ENCODE results near the gene SESN2. TPM values are rescaled to one million over a fixed set of nuclear protein-coding genes. Genes with fewer than 3 reads are reported as not detected.

SESN2 gene
- total and polyA plus RNA-seq, 12 donors: 2.9 to 19.1 (median 10.0) TPM

DNA sequence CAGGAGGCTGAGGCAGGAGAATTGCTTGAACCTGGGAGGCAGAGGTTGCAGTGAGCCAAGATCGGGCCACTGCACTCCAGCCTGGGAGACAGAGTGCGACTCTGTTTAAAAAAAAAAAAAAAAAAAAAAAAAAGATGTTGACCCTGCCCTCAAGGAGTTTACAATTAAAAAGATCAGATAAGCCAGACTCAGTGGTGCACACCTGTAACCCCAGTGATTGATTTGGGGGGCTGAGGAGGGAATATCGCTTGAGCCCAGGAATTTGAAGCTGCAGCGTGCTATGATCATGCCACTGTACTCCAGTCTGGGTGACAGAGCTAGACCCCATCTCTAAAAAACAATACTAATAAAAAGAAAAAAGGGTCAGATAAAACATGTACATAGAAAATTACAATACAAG, 1.6 kb upstream of the SESN2 start:
- no peak for DNase-seq
- 92 to 95% (median 94%) methylated on average over 4 of the region's 4 CpGs for WGBS, 4 donors
- no peaks in the 10 kb centered on the region for H3K27me3 ChIP-seq
- peaks cover 14 to 22% of the 10 kb centered on the region in 2 donors for H3K4me1 ChIP-seq (replicated peaks in 1 of 2)
- no peak overlapping the region for H3K4me3 ChIP-seq
- no peak overlapping the region for H3K27ac ChIP-seq
- H3K36me3 ChIP-seq (replicated peaks in 1 of 2): no peaks in the 10 kb centered on the region
- intact Hi-C loops (cut with DNase I): no loop called here
- TF ChIP-seq POLR2A (IDR thresholded peaks at IDR 0.05): no peak
- TF ChIP-seq, protein P1, sequence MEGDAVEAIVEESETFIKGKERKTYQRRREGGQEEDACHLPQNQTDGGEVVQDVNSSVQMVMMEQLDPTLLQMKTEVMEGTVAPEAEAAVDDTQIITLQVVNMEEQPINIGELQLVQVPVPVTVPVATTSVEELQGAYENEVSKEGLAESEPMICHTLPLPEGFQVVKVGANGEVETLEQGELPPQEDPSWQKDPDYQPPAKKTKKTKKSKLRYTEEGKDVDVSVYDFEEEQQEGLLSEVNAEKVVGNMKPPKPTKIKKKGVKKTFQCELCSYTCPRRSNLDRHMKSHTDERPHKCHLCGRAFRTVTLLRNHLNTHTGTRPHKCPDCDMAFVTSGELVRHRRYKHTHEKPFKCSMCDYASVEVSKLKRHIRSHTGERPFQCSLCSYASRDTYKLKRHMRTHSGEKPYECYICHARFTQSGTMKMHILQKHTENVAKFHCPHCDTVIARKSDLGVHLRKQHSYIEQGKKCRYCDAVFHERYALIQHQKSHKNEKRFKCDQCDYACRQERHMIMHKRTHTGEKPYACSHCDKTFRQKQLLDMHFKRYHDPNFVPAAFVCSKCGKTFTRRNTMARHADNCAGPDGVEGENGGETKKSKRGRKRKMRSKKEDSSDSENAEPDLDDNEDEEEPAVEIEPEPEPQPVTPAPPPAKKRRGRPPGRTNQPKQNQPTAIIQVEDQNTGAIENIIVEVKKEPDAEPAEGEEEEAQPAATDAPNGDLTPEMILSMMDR (IDR thresholded peaks at IDR 0.05): no peak
- H3K9me3 ChIP-seq (replicated peaks in 1 of 3): no peaks in the 10 kb centered on the region

GRCh38 chr1:28258628-28259251, 578 bp upstream of the SESN2 start:
- Histone ChIP-seq H3K27me3 (no peaks in the 10 kb centered on the region), H3K4me1 (replicated peaks in 1 of 2) (peaks cover 14 to 22% of the 10 kb centered on the region in 2 donors), H3K27ac (peak overlapping the region in 4 of 5 donors; percentile 9 to 86 (median 66)), H3K4me3 (peak overlapping the region in 1 of 4 donors; percentile 73), H3K36me3 (replicated peaks in 1 of 2) (no peaks in the 10 kb centered on the region), H3K9me3 (replicated peaks in 1 of 3) (no peaks in the 10 kb centered on the region)
- WGBS, 4 donors: 10 to 20% (median 16%) methylated on average over 9 to 12 of the region's 12 CpGs
- DNase-seq: no peak
- intact Hi-C loops (cut with DNase I): no loop called here
- TF ChIP-seq, protein P1 (IDR thresholded peaks at IDR 0.05): no peak
- no peak for TF ChIP-seq POLR2A (IDR thresholded peaks at IDR 0.05)

DNA sequence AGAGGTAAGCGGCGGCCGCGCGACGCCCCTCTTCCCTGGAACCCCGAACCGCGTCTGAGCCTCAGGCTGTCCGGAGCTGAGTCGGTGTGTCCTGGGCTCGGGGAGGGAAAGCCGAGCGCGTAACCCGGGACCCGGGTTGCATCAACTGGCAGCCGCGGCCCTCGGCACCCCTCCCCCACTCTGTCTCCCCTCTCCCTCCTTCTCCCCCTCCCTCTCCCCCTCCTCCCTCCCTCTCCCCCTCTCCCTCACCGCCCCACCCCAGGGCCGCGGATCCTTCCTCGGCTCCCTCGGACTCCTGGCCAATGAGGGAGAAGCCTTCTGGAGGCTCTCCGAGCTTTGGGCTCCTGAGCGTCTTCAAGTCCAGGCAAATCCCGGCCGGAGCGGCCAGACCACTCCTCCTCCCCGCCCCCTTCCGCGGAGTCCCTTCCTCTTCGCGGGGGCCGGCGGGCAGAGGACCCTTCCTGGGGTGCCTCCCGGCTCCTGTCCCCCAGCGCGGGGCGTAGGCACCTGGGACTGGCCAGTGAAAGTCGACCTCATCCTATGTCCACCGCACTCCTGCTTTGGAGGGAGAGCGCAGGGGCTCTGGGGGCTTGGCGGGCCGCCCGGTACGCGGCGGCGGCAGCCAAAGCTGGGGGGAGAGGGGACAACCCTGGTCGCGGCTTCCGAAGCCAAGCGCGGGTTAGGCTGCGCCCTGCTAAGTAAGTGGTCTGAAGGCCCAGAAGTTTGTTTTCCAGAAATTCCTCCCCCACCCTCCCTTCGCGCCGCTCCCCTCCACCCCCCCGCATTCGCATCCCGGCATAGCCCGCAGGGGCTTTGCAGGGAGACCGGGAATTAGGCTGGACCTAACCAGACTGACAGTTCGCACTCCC, 850 bp downstream of the SESN2 start:
- peak; percentile 74 to 84 (median 77) for DNase-seq
- intact Hi-C loops (cut with DNase I): loop anchor here (10.0 kb wide), 2 partner anchors 55 to 75 kb away; no protein-coding TSS in a partner anchor
- TF ChIP-seq, protein P1 (IDR thresholded peaks at IDR 0.05): no peak
- TF ChIP-seq POLR2A (IDR thresholded peaks at IDR 0.05): peak in 1 of 2 donors; percentile 22
- no peaks in the 10 kb centered on the region for H3K36me3 ChIP-seq (replicated peaks in 1 of 2)
- peak overlapping the region; percentile 62 to 87 (median 84) for H3K27ac ChIP-seq
- H3K27me3 ChIP-seq: no peaks in the 10 kb centered on the region
- H3K4me1 ChIP-seq (replicated peaks in 1 of 2): peaks cover 14 to 26% of the 10 kb centered on the region in 2 donors
- H3K9me3 ChIP-seq (replicated peaks in 1 of 3): no peaks in the 10 kb centered on the region
- peak overlapping the region; percentile 67 to 73 (median 71) for H3K4me3 ChIP-seq
- WGBS, 4 donors: 1 to 10% (median 2%) methylated on average over 6 to 66 of the region's 66 CpGs

DNA sequence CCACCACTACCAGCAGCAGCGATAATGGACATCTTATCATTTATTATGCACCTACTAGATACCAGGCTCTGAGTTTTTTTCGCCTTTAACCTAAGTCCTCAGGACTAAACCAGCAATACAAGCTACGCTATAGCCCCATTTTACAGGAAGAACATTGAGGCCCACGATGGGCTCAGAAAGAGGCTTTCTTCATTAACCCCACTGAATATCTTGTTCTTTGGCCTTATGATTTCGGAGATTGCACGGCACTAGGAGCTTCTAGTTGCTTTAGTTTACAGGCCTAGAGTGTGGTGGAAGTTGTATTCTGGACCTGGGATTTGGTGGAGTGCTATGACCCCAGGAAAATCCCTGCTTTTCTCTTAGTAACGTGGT, 1.5 kb downstream of the SESN2 start:
- no peak for DNase-seq
- WGBS, 4 donors: 58 to 64% (median 60%) methylated on average over 7 of the region's 7 CpGs
- Histone ChIP-seq H3K9me3 (replicated peaks in 1 of 3) (no peaks in the 10 kb centered on the region), H3K36me3 (replicated peaks in 1 of 2) (no peaks in the 10 kb centered on the region), H3K4me1 (replicated peaks in 1 of 2) (peaks cover 14 to 26% of the 10 kb centered on the region in 2 donors), H3K27ac (no peak overlapping the region), H3K4me3 (peak overlapping the region in 2 of 4 donors; percentile 70 to 73), H3K27me3 (no peaks in the 10 kb centered on the region)
- no peak for TF ChIP-seq POLR2A (IDR thresholded peaks at IDR 0.05)
- TF ChIP-seq, protein P1 (IDR thresholded peaks at IDR 0.05): no peak
- intact Hi-C loops (cut with DNase I): loop anchor here (10.0 kb wide), 2 partner anchors 54 to 74 kb away; no protein-coding TSS in a partner anchor
